ENCODE data around the gene ARHGAP28. TPM values are rescaled to one million over a fixed set of nuclear protein-coding genes. Genes with fewer than 3 reads are reported as not detected.
"Not testable (repeated sequence)": the region's sequence is repeated elsewhere in the genome, so short reads cannot be mapped to it uniquely, and the experiment has no call there.

Gene ARHGAP28
- total RNA-seq, 2 donors from 2014 or later: 20.3 to 22.6 TPM

GRCh38 chr18:6821356-6821755 is 91.8 kb downstream of the ARHGAP28 start:
- no peak overlapping the region for H3K27ac ChIP-seq
- WGBS: 82% methylated on average over 1 of the region's 1 CpG
- intact Hi-C loops (cut with DNase I): no loop called here
- no peaks in the 10 kb centered on the region for H3K27me3 ChIP-seq (replicated peaks; ENCODE audit: insufficient read depth)
- H3K9me3 ChIP-seq: no peaks in the 10 kb centered on the region
- H3K36me3 ChIP-seq: no peaks in the 10 kb centered on the region
- no peak for TF ChIP-seq CTCF (IDR thresholded peaks at IDR 0.05)
- TF ChIP-seq POLR2AphosphoS5 (IDR thresholded peaks at IDR 0.05): no peak
- no peak for TF ChIP-seq POLR2A (IDR thresholded peaks at IDR 0.05)
- H3K4me1 ChIP-seq (replicated peaks): no peaks in the 10 kb centered on the region
- DNase-seq (ENCODE audit: low spot score): no peak
- H3K4me3 ChIP-seq: no peak overlapping the region

- intact Hi-C loops (cut with DNase I); H3K9me3 ChIP-seq; H3K36me3 ChIP-seq; DNase-seq (ENCODE audit: low spot score); H3K4me3 ChIP-seq; H3K27me3 ChIP-seq (replicated peaks; ENCODE audit: insufficient read depth); H3K27ac ChIP-seq; H3K4me1 ChIP-seq (replicated peaks): not testable (repeated sequence)
- 96% methylated on average over 14 of the region's 29 CpGs for WGBS
Observed at GRCh38 chr18:6827161-6827560, 97.6 kb downstream of the ARHGAP28 start.

- H3K4me1 ChIP-seq (replicated peaks); H3K4me3 ChIP-seq; intact Hi-C loops (cut with DNase I); DNase-seq (ENCODE audit: low spot score); H3K27me3 ChIP-seq (replicated peaks; ENCODE audit: insufficient read depth); H3K36me3 ChIP-seq; H3K27ac ChIP-seq; H3K9me3 ChIP-seq: not testable (repeated sequence)
- 96% methylated on average over 30 of the region's 30 CpGs for WGBS
Observed at GRCh38 chr18:6827566-6827965, 98.0 kb downstream of the ARHGAP28 start.

GRCh38 chr18:6830916-6831315 is 101.4 kb downstream of the ARHGAP28 start:
- intact Hi-C loops (cut with DNase I): no loop called here
- WGBS: 93% methylated on average over 1 of the region's 1 CpG
- Histone ChIP-seq H3K36me3 (no peaks in the 10 kb centered on the region), H3K4me1 (replicated peaks) (no peaks in the 10 kb centered on the region), H3K4me3 (no peak overlapping the region), H3K27ac (no peak overlapping the region), H3K9me3 (no peaks in the 10 kb centered on the region), H3K27me3 (replicated peaks; ENCODE audit: insufficient read depth) (no peaks in the 10 kb centered on the region)
- TF ChIP-seq POLR2AphosphoS5 (IDR thresholded peaks at IDR 0.05): no peak
- no peak for TF ChIP-seq POLR2A (IDR thresholded peaks at IDR 0.05)
- no peak for TF ChIP-seq CTCF (IDR thresholded peaks at IDR 0.05)
- no peak for DNase-seq (ENCODE audit: low spot score)

GRCh38 chr18:6835345-6835744 is 105.8 kb downstream of the ARHGAP28 start:
- Histone ChIP-seq H3K4me1 (replicated peaks) (no peaks in the 10 kb centered on the region), H3K27me3 (replicated peaks; ENCODE audit: insufficient read depth) (no peaks in the 10 kb centered on the region), H3K4me3 (no peak overlapping the region), H3K9me3 (no peaks in the 10 kb centered on the region), H3K27ac (no peak overlapping the region), H3K36me3 (no peaks in the 10 kb centered on the region)
- TF ChIP-seq POLR2AphosphoS5 (IDR thresholded peaks at IDR 0.05): peak; percentile 22
- no peak for TF ChIP-seq POLR2A (IDR thresholded peaks at IDR 0.05)
- 83% methylated on average over 1 of the region's 1 CpG for WGBS
- intact Hi-C loops (cut with DNase I): no loop called here
- no peak for DNase-seq (ENCODE audit: low spot score)

- H3K27ac ChIP-seq: no peak overlapping the region
- 94% methylated on average over 1 of the region's 1 CpG for WGBS
- no peak for TF ChIP-seq CTCF (IDR thresholded peaks at IDR 0.05)
- TF ChIP-seq POLR2AphosphoS5 (IDR thresholded peaks at IDR 0.05): no peak
- no peak for TF ChIP-seq POLR2A (IDR thresholded peaks at IDR 0.05)
Observed at GRCh38 chr18:6836331-6836730, 106.8 kb downstream of the ARHGAP28 start.

More at GRCh38 chr18:6836331-6836730, 106.8 kb downstream of the ARHGAP28 start:
- H3K4me1 ChIP-seq (replicated peaks): no peaks in the 10 kb centered on the region
- no peaks in the 10 kb centered on the region for H3K9me3 ChIP-seq
- no peaks in the 10 kb centered on the region for H3K27me3 ChIP-seq (replicated peaks; ENCODE audit: insufficient read depth)
- intact Hi-C loops (cut with DNase I): no loop called here
- no peak overlapping the region for H3K4me3 ChIP-seq
- no peaks in the 10 kb centered on the region for H3K36me3 ChIP-seq
- DNase-seq (ENCODE audit: low spot score): no peak

Measured in prostate gland (tissue), 2 donors.